Activated CD4-positive, alpha-beta T cell treated with anti-CD3 and anti-CD28 coated beads for 1 hour (primary cell): Measurements from ENCODE around the gene CCR3.
"Not testable (repeated sequence)": the region's sequence is repeated elsewhere in the genome, so short reads cannot be mapped to it uniquely, and the experiment has no call there.

Experiments
- DNase-seq: peaks from one replicate; pipeline ENCODE4 v3.0.0-alpha.2; 2020

Gene CCR3

GRCh38 chr3:46242120-46242519, at the start of gene CCR3:
TSS of gene CCR3 (plus strand) at chr3:46242460. CDS start at chr3:46265159, 22,699 bp downstream.
- no peak for DNase-seq

GRCh38 chr3:46192939-46193338, 49.3 kb upstream of the CCR3 start:
- no peak for DNase-seq

GRCh38 chr3:46193436-46193835, 48.8 kb upstream of the CCR3 start:
- DNase-seq, result no peak

- DNase-seq, result no peak
Measured at GRCh38 chr3:46194868-46195553, 47.2 kb upstream of the CCR3 start.

- DNase-seq, result no peak
Measured at GRCh38 chr3:46196261-46196957, 45.9 kb upstream of the CCR3 start.

- no peak for DNase-seq
Measured at GRCh38 chr3:46200211-46200610, 42.0 kb upstream of the CCR3 start.

GRCh38 chr3:46200790-46201189, 41.5 kb upstream of the CCR3 start:
- DNase-seq, result no peak

- DNase-seq, result no peak
Measured at GRCh38 chr3:46202535-46202934, 39.7 kb upstream of the CCR3 start.

- DNase-seq, result no peak
Measured at GRCh38 chr3:46203681-46204080, 38.6 kb upstream of the CCR3 start.

GRCh38 chr3:46205286-46205960, 36.8 kb upstream of the CCR3 start:
- no peak for DNase-seq

GRCh38 chr3:46206282-46207015, 35.8 kb upstream of the CCR3 start:
- DNase-seq, result no peak

GRCh38 chr3:46207514-46207913, 34.7 kb upstream of the CCR3 start:
- not testable (repeated sequence) for DNase-seq

GRCh38 chr3:46208167-46208704, 34.0 kb upstream of the CCR3 start, which contains the start of gene CCR1:
TSS of gene CCR1 (minus strand) at chr3:46208313. CDS start at chr3:46204313, 4,000 bp downstream.
- DNase-seq, result no peak

- no peak for DNase-seq
Measured at GRCh38 chr3:46209053-46209452, 33.2 kb upstream of the CCR3 start.

- DNase-seq, result no peak
Measured at GRCh38 chr3:46209746-46210470, 32.4 kb upstream of the CCR3 start.

GRCh38 chr3:46212101-46212500, 30.2 kb upstream of the CCR3 start:
- no peak for DNase-seq

- DNase-seq, result no peak
Measured at GRCh38 chr3:46213201-46213600, 29.1 kb upstream of the CCR3 start.

- no peak for DNase-seq
Measured at GRCh38 chr3:46214751-46215352, 27.4 kb upstream of the CCR3 start.

GRCh38 chr3:46215810-46216414, 26.3 kb upstream of the CCR3 start:
- no peak for DNase-seq

GRCh38 chr3:46218196-46218709, 24.0 kb upstream of the CCR3 start:
- no peak for DNase-seq

GRCh38 chr3:46221391-46221790, 20.9 kb upstream of the CCR3 start:
- DNase-seq, result no peak
